GM12878 (cell line): Measurements from ENCODE around the gene RNASEH2A. TPM values are rescaled to one million over a fixed set of nuclear protein-coding genes. Genes with fewer than 3 reads are reported as not detected.
A peak's percentile ranks its signal among the peaks of the same experiment; 100 is the strongest.

ENCODE experiments used
- BCL11A ChIP-seq: IDR thresholded peaks from 2 replicates; pipeline ENCODE4 v1.6.1; 2011; ENCODE audit warnings: low read depth, low read length
- BMI1 ChIP-seq: fragments of 450-650 bp; IDR thresholded peaks from 2 replicates; pipeline ENCODE4 v1.6.1; 2016; ENCODE audit warnings: mild to moderate bottlenecking, moderate library complexity, borderline replicate concordance
- CREM ChIP-seq: IDR thresholded peaks from 2 replicates; pipeline ENCODE4 v1.6.1; 2014; ENCODE audit warnings: antibody characterized with exemption, low read depth
- E2F4 ChIP-seq: IDR thresholded peaks from 2 replicates; pipeline ENCODE4 v1.6.1; 2012; ENCODE audit warnings: low read depth, low read length, improper control_type of control experiment
- FOS ChIP-seq: IDR thresholded peaks from 3 replicates; pipeline ENCODE4 v1.6.1; 2011; ENCODE audit warnings: borderline replicate concordance; ENCODE audit not compliant: insufficient read length; ENCODE audit errors: extremely low read depth
- GABPA ChIP-seq: IDR thresholded peaks from 2 replicates; pipeline ENCODE4 v1.6.1; 2014; ENCODE audit warnings: antibody characterized with exemption, low read depth, mild to moderate bottlenecking, inconsistent platforms
- IRF3 ChIP-seq: fragments of 450-650 bp; IDR thresholded peaks from 2 replicates; pipeline ENCODE4 v1.6.1; 2014; ENCODE audit warnings: mild to moderate bottlenecking
- IRF5 ChIP-seq: fragments of 450-650 bp; IDR thresholded peaks from 2 replicates; pipeline ENCODE4 v1.6.1; 2017; ENCODE audit warnings: borderline replicate concordance
- MAX ChIP-seq: IDR thresholded peaks from 2 replicates; pipeline ENCODE4 v1.6.1; 2012; ENCODE audit warnings: low read depth, low read length, improper control_type of control experiment
- MLLT1 ChIP-seq: fragments of 450-650 bp; IDR thresholded peaks from 2 replicates; pipeline ENCODE4 v1.6.1; 2016; ENCODE audit warnings: mild to moderate bottlenecking
- MTA2 ChIP-seq: fragments of 450-650 bp; IDR thresholded peaks from 2 replicates; pipeline ENCODE4 v1.6.1; 2016; ENCODE audit warnings: low read depth, mild to moderate bottlenecking, moderate library complexity
- MYB ChIP-seq: fragments of 150-350 bp; IDR thresholded peaks from 2 replicates; pipeline ENCODE4 v1.6.1; 2014; ENCODE audit warnings: mild to moderate bottlenecking, low read depth, low read length, borderline replicate concordance
- NFYB ChIP-seq: IDR thresholded peaks from 2 replicates; pipeline ENCODE4 v1.6.1; 2011; ENCODE audit warnings: low read depth, mild to moderate bottlenecking, low read length, improper control_type of control experiment, moderate library complexity; ENCODE audit not compliant: insufficient read depth
- PRDM15 ChIP-seq: fragments of 450-650 bp; formaldehyde crosslinking; IDR thresholded peaks from 2 replicates; pipeline ENCODE4 v1.4.0; 2020; ENCODE audit warnings: mild to moderate bottlenecking, moderate library complexity
- RB1 ChIP-seq: fragments of 450-650 bp; formaldehyde crosslinking; IDR thresholded peaks from 2 replicates; pipeline ENCODE4 v1.6.1; 2017; ENCODE audit warnings: mild to moderate bottlenecking, borderline replicate concordance
- RELA ChIP-seq: fragments of 450-650 bp; IDR thresholded peaks from 2 replicates; pipeline ENCODE4 v1.8.0; 2014; ENCODE audit warnings: borderline replicate concordance; ENCODE audit not compliant: partially characterized antibody
- SIN3A ChIP-seq: IDR thresholded peaks from 2 replicates; pipeline ENCODE4 v1.6.1; 2012; ENCODE audit warnings: low read depth, low read length, improper control_type of control experiment
- TBL1XR1 ChIP-seq: IDR thresholded peaks from 2 replicates; pipeline ENCODE4 v1.6.1; 2012; ENCODE audit warnings: low read depth, low read length, improper control_type of control experiment
- polyA plus RNA-seq, 11 experiments: library from polyadenylated mRNA; depleted of rRNA in 4 of 11; unstranded in 6 of 11; stranded (reverse) in 5 of 11; fragments of >200 nt; fragmentation: Nextera tagmentation in 4 of 11; fragmentation: Illumina TruSeq in 1 of 11; extraction: Ambion mirVana in 4 of 11; extraction: Trizol in 1 of 11; gene quantifications; 1 replicate in 1 of 11; 2 replicates in 10 of 11; pipeline versions ENCODE4 v1.2.1 to v1.2.3, GENCODE V29; 2011 to 2016; ENCODE audit warnings: inconsistent platforms in 2 of 11, missing spikeins in 2 of 11, low read depth in 1 of 11
- total RNA-seq, 4 experiments: library from RNA; depleted of rRNA in 3 of 4; stranded (reverse); fragments of >200 nt in 3 of 4; fragmentation: Illumina TruSeq in 1 of 4; extraction: Trizol in 1 of 4; gene quantifications; 2 replicates each; pipeline versions ENCODE4 v1.2.1 to v1.2.3, GENCODE V29; 2013 to 2021

The RNASEH2A gene
- total and polyA plus RNA-seq, 10 of the 15 experiments (the other 5 are each of a cell fraction or from before 2014, with no cell fraction given): 17.4 to 103 (median 40.4) TPM

- TF ChIP-seq IRF3: peak; percentile 21; the same call in 1 of the 2 replicates
- peak; percentile 97 for TF ChIP-seq BMI1
- 0 out of 2 replicates have a peak, but pooled peaks have one; percentile 6 for TF ChIP-seq E2F4
- peak; percentile 14; the same call in 1 of the 2 replicates for TF ChIP-seq BCL11A
- peak; percentile 88; the same call in 1 of the 2 replicates for TF ChIP-seq RB1
- TF ChIP-seq MTA2: 0 out of 2 replicates have a peak, but pooled peaks have one; percentile 39
- TF ChIP-seq RELA: peak; percentile 93
- peak; percentile 68 for TF ChIP-seq CREM
- TF ChIP-seq IRF5: no peak
- no peak for TF ChIP-seq NFYB
- peak; percentile 95 for TF ChIP-seq TBL1XR1
- no peak for TF ChIP-seq MYB
- TF ChIP-seq MAX: peak; percentile 88
- TF ChIP-seq FOS: no peak
- peak; percentile 58; the same call in 1 of the 2 replicates for TF ChIP-seq SIN3A
- no peak for TF ChIP-seq MLLT1
- TF ChIP-seq GABPA: no peak
- TF ChIP-seq PRDM15: no peak
These were observed 23.7 kb upstream of the RNASEH2A start (continued) for GRCh38 chr19:12782424-12783290.
